Measurements from ENCODE around the gene GUCY2F.
A peak's percentile ranks its signal among the peaks of the same experiment; 100 is the strongest.

GUCY2F gene

GRCh38 chrX:109481986-109482385 is at the start of gene GUCY2F:
TSS of gene GUCY2F (minus strand) at chrX:109482086. CDS start at chrX:109475936, 6,150 bp downstream.
- DNase-seq: no peak

GRCh38 chrX:109519001-109519400 is 37.1 kb upstream of the GUCY2F start:
- DNase-seq: no peak

GRCh38 chrX:109511113-109511512 is 29.2 kb upstream of the GUCY2F start:
- DNase-seq: no peak

DNA sequence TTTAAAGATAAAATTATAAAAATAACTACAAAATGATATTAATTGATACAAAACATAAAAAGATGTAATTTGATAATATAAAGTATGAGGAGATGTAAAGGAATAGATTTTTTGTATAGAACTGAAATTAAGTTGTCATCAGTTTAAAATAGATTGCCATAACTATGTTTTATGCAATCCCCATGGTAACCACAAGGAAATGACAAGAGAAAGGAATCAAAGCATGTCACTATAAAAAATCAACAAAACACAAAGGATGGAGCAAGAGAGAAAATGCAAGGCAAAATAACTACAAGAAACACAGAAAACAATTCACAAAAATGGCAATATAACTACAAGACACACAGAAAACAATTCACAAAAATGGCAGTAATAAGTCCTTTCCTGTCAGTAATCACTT is 27.0 kb upstream of the GUCY2F start:
- no peak for DNase-seq

DNA sequence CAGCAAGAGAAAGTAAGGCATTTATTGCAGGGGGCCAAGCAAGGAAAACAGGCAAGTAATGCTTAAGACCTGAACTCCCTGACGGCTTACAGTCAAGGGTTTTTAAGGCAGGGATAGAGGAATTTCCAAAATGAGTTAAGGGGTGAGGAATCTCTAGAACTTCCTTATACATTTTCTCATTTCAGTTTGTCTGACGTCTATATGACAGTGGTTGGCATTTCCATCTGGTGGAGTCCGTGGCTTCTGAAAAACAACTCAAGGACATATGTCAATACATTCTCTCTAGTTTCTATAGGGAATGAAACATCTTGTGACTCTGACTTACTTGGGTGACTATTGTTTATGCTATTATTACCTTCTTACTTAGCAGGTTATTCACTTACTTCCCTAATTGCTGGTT is 19.3 kb upstream of the GUCY2F start:
- no peak for DNase-seq

GRCh38 chrX:109498434-109498833 is 16.5 kb upstream of the GUCY2F start:
- no peak for DNase-seq

DNA sequence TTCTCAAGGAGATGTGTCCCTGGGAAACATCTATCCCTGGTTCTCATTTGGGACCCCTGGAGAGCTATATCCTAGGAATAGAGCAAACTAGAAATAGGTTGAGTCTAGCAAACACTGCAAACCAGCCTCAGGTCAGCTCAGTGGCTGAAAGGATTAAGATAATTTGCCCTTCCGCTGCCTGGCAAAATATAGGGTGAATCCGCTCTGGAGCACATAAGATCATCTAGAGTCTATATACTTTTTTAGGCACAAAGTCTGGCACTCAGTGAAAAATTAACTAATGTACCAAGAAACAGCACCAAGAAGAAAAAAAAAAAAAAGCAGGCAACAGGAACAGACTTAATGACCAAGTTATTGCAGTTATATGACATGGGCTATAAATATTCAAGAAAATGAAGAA is 7.3 kb upstream of the GUCY2F start:
- DNase-seq: no peak

DNA sequence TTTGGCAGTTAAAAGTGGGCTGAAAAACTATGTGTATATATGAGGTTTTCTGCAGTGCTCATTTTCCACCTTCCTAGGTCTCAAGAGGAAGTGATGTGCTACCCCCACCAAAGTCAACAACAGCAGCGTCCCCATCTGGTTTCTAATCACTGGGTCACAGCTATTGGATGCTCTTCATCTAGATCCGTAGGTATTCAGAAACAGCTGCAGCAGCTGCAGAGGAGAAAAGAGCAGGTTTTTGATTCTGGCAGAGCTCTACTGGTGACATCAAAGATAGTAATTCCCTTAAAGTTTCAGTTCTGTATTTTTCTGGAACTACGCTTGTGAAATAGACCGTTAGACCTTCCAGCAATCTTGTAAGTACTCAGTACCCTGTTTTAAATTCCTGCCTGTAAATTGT is 5.8 kb upstream of the GUCY2F start:
- no peak for DNase-seq

- peak in 48 of 56 donors; percentile 0 to 79 (median 13) for DNase-seq
These were observed 3.8 kb upstream of the GUCY2F start for GRCh38 chrX:109485470-109486340.

DNA sequence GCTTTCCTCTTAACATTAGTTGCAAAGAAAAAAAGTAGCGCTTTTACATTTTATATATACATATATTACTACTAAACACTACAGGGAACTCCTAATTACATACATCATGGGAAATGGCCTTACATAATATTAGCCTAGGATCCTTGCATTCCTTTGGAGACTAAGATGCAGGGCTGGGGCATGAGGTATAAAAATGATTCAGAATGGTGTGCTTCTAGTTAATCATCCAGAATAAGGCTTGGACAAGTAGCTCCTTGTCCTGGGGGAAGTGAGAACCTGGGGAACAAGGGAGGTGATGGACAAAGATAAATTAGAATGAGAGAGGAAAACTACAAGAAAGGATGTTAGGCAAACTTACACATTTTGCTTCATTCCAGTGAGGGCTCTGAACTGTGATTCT is 3.0 kb upstream of the GUCY2F start:
- no peak for DNase-seq

DNA sequence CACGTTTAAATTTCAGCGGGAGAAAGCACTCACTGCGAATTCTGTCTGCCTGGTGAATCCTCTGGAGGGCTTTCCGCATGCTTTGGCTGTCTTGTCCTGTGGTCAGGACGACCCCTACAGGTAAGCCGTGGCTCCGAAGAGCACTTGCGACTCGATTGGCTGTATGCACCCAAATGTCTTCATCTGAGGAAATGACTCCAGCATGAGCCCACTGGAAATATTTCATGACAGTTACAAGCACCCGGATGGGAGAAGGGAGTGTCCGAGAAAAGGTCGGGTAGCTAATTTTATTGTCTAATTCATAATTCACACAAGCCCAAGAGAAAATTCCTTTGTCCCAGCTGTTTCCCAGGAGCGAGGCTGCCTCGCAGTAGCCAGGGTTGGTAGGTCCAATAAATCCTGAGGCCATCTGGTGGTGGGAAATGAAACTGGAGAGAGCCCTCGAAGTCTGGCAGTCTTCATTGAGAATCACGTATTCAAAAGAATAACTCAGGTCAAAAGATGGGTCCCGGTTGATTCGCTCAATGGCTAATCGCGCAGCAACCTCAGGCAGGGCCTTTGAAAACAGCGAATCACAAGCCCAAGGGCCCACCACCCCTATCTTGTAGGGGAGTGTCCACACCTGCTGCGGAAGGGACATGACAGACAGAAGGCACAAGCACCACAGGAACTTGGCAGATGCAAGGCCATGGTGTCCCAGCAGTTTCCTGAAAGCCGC is 6.6 kb downstream of the GUCY2F start:
- DNase-seq: peak in 48 of 56 donors; percentile 0 to 62 (median 10)

DNA sequence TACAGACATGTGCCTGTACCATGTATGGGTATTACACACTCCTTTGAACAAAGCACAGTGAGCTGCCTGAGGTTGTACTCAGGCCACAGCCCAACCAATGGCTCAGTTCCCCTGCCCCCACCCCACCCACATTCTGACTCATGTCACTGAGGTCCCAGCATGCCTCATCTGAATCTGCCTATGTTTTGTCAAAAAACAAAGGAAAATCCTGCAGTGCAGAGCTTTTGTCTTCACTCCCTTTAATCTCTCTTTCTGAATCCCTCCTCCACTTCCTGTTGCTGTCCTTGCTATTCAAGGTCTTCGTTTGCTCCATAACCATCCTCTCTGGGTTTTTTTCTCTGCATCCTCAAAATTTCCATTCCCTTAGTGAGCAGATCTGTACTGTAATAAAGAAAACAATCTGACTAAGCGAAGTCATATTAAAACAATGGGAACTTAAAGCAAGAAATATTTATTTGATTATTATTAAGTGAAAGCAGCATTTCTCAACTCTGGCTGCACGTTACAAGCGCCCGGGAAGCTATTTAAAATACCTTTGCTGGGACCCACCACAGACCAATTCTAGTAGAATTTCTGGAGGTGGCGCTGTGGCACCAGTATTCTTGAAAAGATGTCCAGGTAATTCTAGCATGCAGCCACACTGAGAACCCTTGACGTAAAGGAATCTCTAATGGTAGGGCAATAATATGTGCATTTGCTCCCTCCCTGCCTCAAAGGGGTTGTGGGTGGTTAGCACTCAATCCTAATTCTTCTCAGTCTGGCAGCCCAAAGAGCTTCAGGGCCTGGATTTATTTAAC is 8.7 kb downstream of the GUCY2F start:
- no peak for DNase-seq

- no peak for DNase-seq
These were observed 17.7 kb downstream of the GUCY2F start for GRCh38 chrX:109464231-109464630.

DNA sequence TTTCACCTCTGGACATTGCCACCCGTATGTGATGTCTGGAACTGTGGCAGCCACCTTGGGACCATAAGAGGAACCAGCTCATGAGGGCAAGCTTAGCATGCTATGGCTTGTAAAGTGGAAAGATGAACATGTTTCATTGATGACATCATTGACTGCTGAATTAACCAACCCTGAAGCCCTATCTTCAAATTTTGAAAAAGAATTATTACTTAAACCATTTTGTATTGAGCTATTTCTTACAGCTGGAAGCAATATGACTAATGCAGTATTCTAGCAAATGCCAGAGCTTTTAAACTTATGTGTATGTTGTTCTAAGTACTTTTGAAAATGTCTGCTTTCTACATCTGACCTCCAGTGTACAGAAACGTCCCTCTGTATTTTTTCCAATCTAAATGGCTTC is 18.1 kb downstream of the GUCY2F start:
- DNase-seq: no peak

DNA sequence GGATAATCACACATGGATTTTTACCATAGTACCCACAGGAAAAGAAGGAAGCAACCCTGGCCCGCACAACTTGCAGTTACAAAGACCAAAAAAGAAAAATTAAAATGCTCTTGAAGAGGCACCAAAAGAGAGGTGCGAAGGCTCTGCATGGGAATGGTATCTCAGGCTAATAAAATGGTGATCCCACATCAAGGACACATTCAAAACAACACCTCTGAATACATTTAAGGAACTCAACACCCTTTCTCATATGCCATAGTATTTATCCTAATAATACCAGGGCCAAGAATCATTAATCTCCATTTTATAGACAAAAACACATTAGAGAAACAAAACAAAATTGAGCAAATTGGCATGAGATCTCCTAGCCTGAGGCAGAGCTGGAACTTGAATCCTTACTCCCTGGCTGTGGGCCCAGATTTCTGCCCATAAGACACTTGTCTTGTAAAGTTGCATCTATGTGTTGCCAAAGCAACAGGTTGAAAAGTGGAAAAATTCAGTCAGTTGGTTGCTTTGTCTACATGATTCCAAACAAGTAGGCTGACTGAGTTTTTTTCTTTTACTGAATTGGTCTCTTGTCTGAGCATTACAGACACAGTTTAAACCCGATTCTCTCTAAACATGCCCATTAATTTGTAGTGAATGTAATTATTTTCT is 33.5 kb downstream of the GUCY2F start:
- DNase-seq: peak in 25 of 56 donors; percentile 0 to 30 (median 3)

DNA sequence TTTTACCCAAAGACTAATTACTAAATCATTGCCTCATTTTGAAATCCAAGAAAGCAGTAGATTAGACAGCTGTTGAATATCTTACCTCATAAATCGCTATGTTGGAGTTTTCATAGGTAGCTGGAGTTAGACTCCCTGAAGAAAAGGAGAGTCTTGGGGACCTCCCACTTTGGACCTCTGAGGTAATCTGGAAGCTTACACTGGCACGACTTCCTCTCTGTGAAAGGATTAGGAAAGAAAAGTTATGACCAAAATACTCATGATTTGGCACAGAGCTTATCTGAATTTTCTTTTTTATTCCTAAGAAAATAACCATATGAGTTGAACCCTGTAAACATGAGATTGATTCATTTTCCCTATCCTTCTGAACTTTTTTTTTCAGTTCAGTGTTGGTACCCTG is 40.6 kb downstream of the GUCY2F start:
- DNase-seq: no peak

- DNase-seq: no peak
These were observed 41.4 kb downstream of the GUCY2F start for GRCh38 chrX:109440475-109440874.

- DNase-seq: no peak
These were observed 72.7 kb downstream of the GUCY2F start for GRCh38 chrX:109409181-109409580.

- no peak for DNase-seq
These were observed 78.0 kb downstream of the GUCY2F start for GRCh38 chrX:109403922-109404321.

GRCh38 chrX:109399831-109400230 is 82.1 kb downstream of the GUCY2F start:
- no peak for DNase-seq

GRCh38 chrX:109398833-109399232 is 83.1 kb downstream of the GUCY2F start:
- peak in 6 of 56 donors; percentile 0 to 6 (median 0) for DNase-seq

Measured in amygdala (tissue), 56 donors.